IMR-90 (cell line): ENCODE results near the gene FAM171A1. TPM values are rescaled to one million over a fixed set of nuclear protein-coding genes. Genes with fewer than 3 reads are reported as not detected.

Experiments used
- ATAC-seq: fragments of 200-7000 bp; cut with Tn5 transposase; 2 replicates; pipeline ENCODE4 v1.9.1; 2020; ENCODE audit warnings: low read depth, mild to moderate bottlenecking, moderate library complexity
- BruUV-seq: library from RNA; stranded (reverse); fragments of 400-500 nt; replicated peaks from 2 replicates; lab custom pipeline; 2021; lab: Mats Ljungman, UMichigan
- CTCF ChIA-PET: fragments of 300-600 bp; formaldehyde crosslinking; extraction: SDS; loops from one replicate; lab custom pipeline; 2021; ENCODE audit warnings: antibody characterized with exemption; lab: Yijun Ruan, JAX
- POLR2A ChIA-PET: fragments of 300-600 bp; sonication (Branson Sonifier 250); formaldehyde crosslinking; loops from one replicate; lab custom pipeline; 2022; ENCODE audit warnings: antibody characterized with exemption; ENCODE audit not compliant: unreplicated experiment; lab: Charles Lee
- DNase-seq: peaks from one replicate; pipeline ENCODE4 v3.0.0; 2013
- H2AFZ ChIP-seq: replicated peaks from 2 replicates; pipeline ENCODE3; 2013; ENCODE audit warnings: low read length, mild to moderate bottlenecking; ENCODE audit not compliant: poor library complexity
- H2AK5ac ChIP-seq: 2 replicates; pipeline ENCODE4 v1.6.1; 2013; ENCODE audit warnings: low read depth, low read length, inconsistent platforms
- H2AK9ac ChIP-seq: replicated peaks from 2 replicates; pipeline ENCODE3; 2013; ENCODE audit warnings: mild to moderate bottlenecking, low read depth, low read length, moderate library complexity; ENCODE audit not compliant: poor library complexity
- H2BK120ac ChIP-seq: 2 replicates; pipeline ENCODE4 v1.6.1; 2013; ENCODE audit warnings: low read depth, low read length, inconsistent platforms
- H2BK15ac ChIP-seq: 3 replicates; pipeline ENCODE4 v1.6.1; 2013; ENCODE audit warnings: low read depth, low read length, inconsistent platforms
- H2BK20ac ChIP-seq: 2 replicates; pipeline ENCODE4 v1.6.1; 2013; ENCODE audit warnings: low read depth, mild to moderate bottlenecking, inconsistent platforms, low read length, moderate library complexity
- H2BK5ac ChIP-seq: 2 replicates; pipeline ENCODE4 v1.6.1; 2013; ENCODE audit warnings: mild to moderate bottlenecking, low read depth, low read length, inconsistent platforms; ENCODE audit not compliant: poor library complexity, severe bottlenecking
- H3K14ac ChIP-seq: replicated peaks from 2 replicates; pipeline ENCODE4 v1.6.1; 2013; ENCODE audit warnings: low read depth, low read length, inconsistent platforms
- H3K18ac ChIP-seq: 2 replicates; pipeline ENCODE4 v1.6.1; 2013; ENCODE audit warnings: low read depth, low read length, control low read depth
- H3K23ac ChIP-seq: 2 replicates; pipeline ENCODE4 v1.6.1; 2013; ENCODE audit warnings: low read depth, low read length, inconsistent platforms
- H3K27ac ChIP-seq: 2 replicates; pipeline ENCODE4 v1.5.1; 2013; ENCODE audit warnings: mild to moderate bottlenecking, control low read depth, low read length; ENCODE audit not compliant: insufficient read depth
- H3K27me3 ChIP-seq: 2 replicates; pipeline ENCODE4 v1.6.1; 2013; ENCODE audit warnings: low read length; ENCODE audit not compliant: control insufficient read depth, insufficient read depth
- H3K36me3 ChIP-seq: 2 replicates; pipeline ENCODE4 v1.6.1; 2013; ENCODE audit warnings: low read length, mixed read lengths; ENCODE audit not compliant: control insufficient read depth, insufficient read depth
- H3K4ac ChIP-seq: 2 replicates; pipeline ENCODE4 v1.6.1; 2013; ENCODE audit warnings: low read depth, low read length, inconsistent platforms
- H3K4me1 ChIP-seq: 2 replicates; pipeline ENCODE4 v1.6.1; 2013; ENCODE audit warnings: low read length, mixed read lengths; ENCODE audit not compliant: control insufficient read depth, insufficient read depth
- H3K4me2 ChIP-seq: 2 replicates; pipeline ENCODE4 v1.6.1; 2013; ENCODE audit warnings: low read depth, mild to moderate bottlenecking, control low read depth, low read length, moderate library complexity
- H3K4me3 ChIP-seq: 2 replicates; pipeline ENCODE4 v1.5.1; 2013; ENCODE audit warnings: low read depth, mild to moderate bottlenecking, control low read depth, low read length, moderate library complexity; ENCODE audit not compliant: insufficient read depth
- H3K56ac ChIP-seq: 2 replicates; pipeline ENCODE4 v1.6.1; 2013; ENCODE audit warnings: low read length, inconsistent platforms; ENCODE audit not compliant: insufficient read depth; ENCODE audit errors: extremely low read depth
- H3K79me1 ChIP-seq, 2 experiments: 2 replicates each; pipeline ENCODE4 v1.6.1; 2013; ENCODE audit warnings: low read length in 2 of 2, inconsistent platforms in 1 of 2, low read depth in 1 of 2
- H3K9ac ChIP-seq: 2 replicates; pipeline ENCODE4 v1.6.1; 2013; ENCODE audit warnings: low read depth, low read length, control low read depth
- H3K9me1 ChIP-seq: 2 replicates; pipeline ENCODE4 v1.6.1; 2013; ENCODE audit warnings: low read length, inconsistent platforms; ENCODE audit not compliant: insufficient read depth
- H3K9me3 ChIP-seq: 2 replicates; pipeline ENCODE4 v1.6.1; 2013; ENCODE audit warnings: low read length; ENCODE audit not compliant: control insufficient read depth, insufficient read depth
- H4K20me1 ChIP-seq: 2 replicates; pipeline ENCODE4 v1.6.1; 2013; ENCODE audit warnings: low read length, inconsistent platforms; ENCODE audit not compliant: insufficient read depth
- H4K5ac ChIP-seq: 2 replicates; pipeline ENCODE4 v1.6.1; 2013; ENCODE audit warnings: mild to moderate bottlenecking, low read depth, low read length, control low read depth
- H4K8ac ChIP-seq, 2 experiments: 2 replicates each; pipeline ENCODE4 v1.6.1; 2013; ENCODE audit warnings: low read depth in 2 of 2, low read length in 2 of 2, control low read depth in 1 of 2, inconsistent platforms in 1 of 2
- H4K91ac ChIP-seq: 2 replicates; pipeline ENCODE4 v1.6.1; 2013; ENCODE audit warnings: low read depth, low read length, inconsistent platforms; ENCODE audit not compliant: insufficient read depth
- BHLHE40 ChIP-seq: fragments of 150-350 bp; IDR thresholded peaks from 2 replicates; pipeline ENCODE4 v1.6.1; 2016; ENCODE audit warnings: mild to moderate bottlenecking, low read depth, low read length
- CEBPB ChIP-seq: IDR thresholded peaks from 2 replicates; pipeline ENCODE4 v1.6.1; 2012; ENCODE audit warnings: low read depth, low read length, improper control_type of control experiment
- CHD1 ChIP-seq: IDR thresholded peaks from 2 replicates; pipeline ENCODE4 v1.6.1; 2012; ENCODE audit warnings: low read depth, low read length, improper control_type of control experiment
- FOS ChIP-seq: fragments of 150-350 bp; IDR thresholded peaks from 2 replicates; pipeline ENCODE4 v1.6.1; 2016; ENCODE audit warnings: low read depth, low read length
- MAFK ChIP-seq: IDR thresholded peaks from 2 replicates; pipeline ENCODE4 v1.6.1; 2012; ENCODE audit warnings: low read depth, low read length, improper control_type of control experiment
- MAZ ChIP-seq: IDR thresholded peaks from 2 replicates; pipeline ENCODE4 v1.6.1; 2012; ENCODE audit warnings: low read depth, mild to moderate bottlenecking, low read length, improper control_type of control experiment, moderate library complexity, borderline replicate concordance
- MXI1 ChIP-seq: IDR thresholded peaks from 2 replicates; pipeline ENCODE4 v1.6.1; 2012; ENCODE audit warnings: low read depth, mild to moderate bottlenecking, low read length, moderate library complexity, borderline replicate concordance
- NFE2L2 ChIP-seq: fragments of 150-350 bp; IDR thresholded peaks from 2 replicates; pipeline ENCODE4 v1.6.1; 2016; ENCODE audit warnings: low read depth, mild to moderate bottlenecking, low read length
- POLR2A ChIP-seq: IDR thresholded peaks from 2 replicates; pipeline ENCODE4 v1.6.1; 2012; ENCODE audit warnings: mild to moderate bottlenecking, low read depth, low read length
- RAD21 ChIP-seq: IDR thresholded peaks from 2 replicates; pipeline ENCODE4 v1.6.1; 2012; ENCODE audit warnings: low read length, improper control_type of control experiment
- RCOR1 ChIP-seq: IDR thresholded peaks from 2 replicates; pipeline ENCODE4 v1.6.1; 2012; ENCODE audit warnings: mild to moderate bottlenecking, low read length, improper control_type of control experiment; ENCODE audit not compliant: insufficient replicate concordance
- RFX5 ChIP-seq: IDR thresholded peaks from 2 replicates; pipeline ENCODE4 v1.8.0; 2012; ENCODE audit warnings: low read depth, mild to moderate bottlenecking, low read length, moderate library complexity
- SMC3 ChIP-seq: fragments of 150-350 bp; IDR thresholded peaks from 2 replicates; pipeline ENCODE4 v1.6.1; 2016; ENCODE audit warnings: low read depth, mild to moderate bottlenecking, antibody characterized with exemption, low read length, moderate library complexity
- whole genome bisulfite sequencing, 2 experiments: methylation state at CpG; one replicate each; pipeline versions ENCODE4 v1.1.5 to v1.1.7; 2013; ENCODE audit warnings: missing lambda C conversion rate in 2 of 2; ENCODE audit not compliant: insufficient read length in 1 of 2; ENCODE audit errors: extremely low coverage in 2 of 2; 5-methylcytosine and 5-hydroxymethylcytosine counted together
- dilution Hi-C: fragments of 300-500 bp; cut with HindIII; formaldehyde crosslinking; loops from one replicate; pipeline ENCODE4 v1.14.3; 2018; ENCODE audit warnings: low sequenced_read_pairs; ENCODE audit not compliant: unreplicated experiment
- in situ Hi-C: fragments of 300-500 bp; cut with MboI; formaldehyde crosslinking; loops from 3 replicates; pipeline ENCODE4 v1.14.3; 2019; ENCODE audit warnings: low sequenced_read_pairs, inconsistent platforms, mixed read lengths
- intact Hi-C: fragments of 100-400 bp; cut with micrococcal nuclease; formaldehyde crosslinking; loops from 2 replicates; pipeline ENCODE4 v1.10.0; 2022
- polyA plus RNA-seq, 3 experiments: library from polyadenylated mRNA; depleted of rRNA; stranded (reverse); fragments of >200 nt; gene quantifications; 2 replicates each; pipeline ENCODE4 v1.2.3, GENCODE V29; 2012; ENCODE audit warnings: low replicate concordance in 1 of 3
- total RNA-seq: library from RNA; depleted of rRNA; stranded (reverse); fragments of >200 nt; gene quantifications from 2 replicates; pipeline ENCODE4 v1.2.3, GENCODE V29; 2012
- TF ChIP-seq, protein P1 (sequence below): conservative IDR thresholded peaks from 2 replicates; pipeline ENCODE4 v1.5.1; 2012; ENCODE audit warnings: mild to moderate bottlenecking, low read depth, low read length, improper control_type of control experiment
- TF ChIP-seq, protein P2 (sequence below): fragments of 150-350 bp; IDR thresholded peaks from 2 replicates; pipeline ENCODE4 v1.6.1; 2017; ENCODE audit warnings: mild to moderate bottlenecking, antibody characterized with exemption, low read length, low read depth
- TF ChIP-seq, protein P3 (sequence below): fragments of 150-350 bp; IDR thresholded peaks from 2 replicates; pipeline ENCODE4 v1.6.1; 2016; ENCODE audit warnings: low read depth, mild to moderate bottlenecking, low read length, moderate library complexity, borderline replicate concordance

Gene FAM171A1
- total and polyA plus RNA-seq, 2 of the 4 experiments (the other 2 are of a cell fraction): 20.3 to 30.6 TPM

DNA sequence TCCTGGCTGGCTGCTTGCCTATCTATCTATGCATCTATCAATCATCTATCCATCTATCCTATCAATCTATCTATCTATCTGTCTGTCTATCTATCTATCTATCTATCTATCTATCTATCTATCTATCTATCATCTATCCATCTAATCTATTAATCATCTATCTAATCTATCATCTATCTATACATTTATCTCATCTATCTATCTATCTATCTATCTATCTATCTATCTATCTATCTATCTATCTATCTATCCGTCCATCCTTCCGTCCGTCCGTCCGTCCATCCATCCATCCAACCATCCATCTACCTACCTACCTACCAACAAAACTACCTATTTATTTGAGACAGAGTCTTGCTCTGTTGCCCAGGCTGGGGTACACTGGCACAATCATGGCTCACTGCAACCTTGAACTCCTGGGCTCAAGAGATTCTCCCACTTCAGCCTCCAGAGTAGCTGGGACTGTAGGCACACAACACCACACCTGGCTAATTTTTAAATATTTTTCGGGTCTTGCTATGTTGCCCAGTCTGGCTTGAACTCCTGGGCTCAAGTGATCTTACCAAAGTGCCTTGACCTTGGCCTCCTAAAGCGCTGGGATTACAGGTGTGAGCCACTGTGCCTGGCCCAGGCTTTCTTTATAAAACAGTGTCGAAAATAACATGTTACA, 107.3 kb downstream of the FAM171A1 start:
- Histone ChIP-seq H2AK5ac (no peak overlapping the region), H4K5ac (no peak overlapping the region), H2BK120ac (no peak overlapping the region), H2BK20ac (no peak overlapping the region), H3K56ac (no peak overlapping the region), H3K23ac (no peak overlapping the region), H4K20me1 (no peaks in the 10 kb centered on the region; the same call in 1 of the 2 replicates), H2BK5ac (no peak overlapping the region), H3K9me1 (no peaks in the 10 kb centered on the region; the same call in 1 of the 2 replicates), H2AK9ac (no peak overlapping the region), H3K4me3 (no peak overlapping the region), H3K18ac (no peak overlapping the region), H3K79me1 (peaks cover 0 to 4% of the 10 kb centered on the region in 2 experiments; a peak in 3 of 4 replicates), H3K27ac (no peak overlapping the region), H3K14ac (no peak overlapping the region), H3K9ac (no peak overlapping the region), H2AFZ (no peak overlapping the region), H4K8ac (no peak overlapping the region), H2BK15ac (no peak overlapping the region), H3K4me2 (no peak overlapping the region), H4K91ac (no peak overlapping the region), H3K27me3 (no peaks in the 10 kb centered on the region), H3K4ac (no peak overlapping the region), H3K9me3 (no peaks in the 10 kb centered on the region), H3K36me3 (no peaks in the 10 kb centered on the region), H3K4me1 (no peaks in the 10 kb centered on the region)
- no peak for TF ChIP-seq RFX5
- no peak for TF ChIP-seq SMC3
- TF ChIP-seq MXI1: no peak
- no peak for TF ChIP-seq RCOR1
- TF ChIP-seq CEBPB: no peak
- TF ChIP-seq, protein P1, sequence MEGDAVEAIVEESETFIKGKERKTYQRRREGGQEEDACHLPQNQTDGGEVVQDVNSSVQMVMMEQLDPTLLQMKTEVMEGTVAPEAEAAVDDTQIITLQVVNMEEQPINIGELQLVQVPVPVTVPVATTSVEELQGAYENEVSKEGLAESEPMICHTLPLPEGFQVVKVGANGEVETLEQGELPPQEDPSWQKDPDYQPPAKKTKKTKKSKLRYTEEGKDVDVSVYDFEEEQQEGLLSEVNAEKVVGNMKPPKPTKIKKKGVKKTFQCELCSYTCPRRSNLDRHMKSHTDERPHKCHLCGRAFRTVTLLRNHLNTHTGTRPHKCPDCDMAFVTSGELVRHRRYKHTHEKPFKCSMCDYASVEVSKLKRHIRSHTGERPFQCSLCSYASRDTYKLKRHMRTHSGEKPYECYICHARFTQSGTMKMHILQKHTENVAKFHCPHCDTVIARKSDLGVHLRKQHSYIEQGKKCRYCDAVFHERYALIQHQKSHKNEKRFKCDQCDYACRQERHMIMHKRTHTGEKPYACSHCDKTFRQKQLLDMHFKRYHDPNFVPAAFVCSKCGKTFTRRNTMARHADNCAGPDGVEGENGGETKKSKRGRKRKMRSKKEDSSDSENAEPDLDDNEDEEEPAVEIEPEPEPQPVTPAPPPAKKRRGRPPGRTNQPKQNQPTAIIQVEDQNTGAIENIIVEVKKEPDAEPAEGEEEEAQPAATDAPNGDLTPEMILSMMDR: no peak
- no peak for TF ChIP-seq MAZ
- TF ChIP-seq RAD21: no peak
- no peak for TF ChIP-seq POLR2A
- TF ChIP-seq NFE2L2: no peak
- no peak for TF ChIP-seq BHLHE40
- TF ChIP-seq, protein P2, sequence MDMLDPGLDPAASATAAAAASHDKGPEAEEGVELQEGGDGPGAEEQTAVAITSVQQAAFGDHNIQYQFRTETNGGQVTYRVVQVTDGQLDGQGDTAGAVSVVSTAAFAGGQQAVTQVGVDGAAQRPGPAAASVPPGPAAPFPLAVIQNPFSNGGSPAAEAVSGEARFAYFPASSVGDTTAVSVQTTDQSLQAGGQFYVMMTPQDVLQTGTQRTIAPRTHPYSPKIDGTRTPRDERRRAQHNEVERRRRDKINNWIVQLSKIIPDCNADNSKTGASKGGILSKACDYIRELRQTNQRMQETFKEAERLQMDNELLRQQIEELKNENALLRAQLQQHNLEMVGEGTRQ: no peak
- TF ChIP-seq, protein P3, sequence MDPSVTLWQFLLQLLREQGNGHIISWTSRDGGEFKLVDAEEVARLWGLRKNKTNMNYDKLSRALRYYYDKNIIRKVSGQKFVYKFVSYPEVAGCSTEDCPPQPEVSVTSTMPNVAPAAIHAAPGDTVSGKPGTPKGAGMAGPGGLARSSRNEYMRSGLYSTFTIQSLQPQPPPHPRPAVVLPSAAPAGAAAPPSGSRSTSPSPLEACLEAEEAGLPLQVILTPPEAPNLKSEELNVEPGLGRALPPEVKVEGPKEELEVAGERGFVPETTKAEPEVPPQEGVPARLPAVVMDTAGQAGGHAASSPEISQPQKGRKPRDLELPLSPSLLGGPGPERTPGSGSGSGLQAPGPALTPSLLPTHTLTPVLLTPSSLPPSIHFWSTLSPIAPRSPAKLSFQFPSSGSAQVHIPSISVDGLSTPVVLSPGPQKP: no peak
- TF ChIP-seq MAFK: no peak
- TF ChIP-seq CHD1: no peak
- TF ChIP-seq FOS: no peak
- dilution Hi-C loops: no loop called here
- WGBS, 2 experiments: 100% methylated on average over 5 to 7 of the region's 8 CpGs
- in situ Hi-C loops: no loop called here
- CTCF ChIA-PET: interaction anchor here (1.2 kb wide), 1 partner anchor 16 kb away, joined by 3 read pairs; no protein-coding TSS in a partner anchor
- BruUV-seq: no TSS peak
- ATAC-seq (no peak), DNase-seq (no peak)
- intact Hi-C loops: no loop called here
- POLR2A ChIA-PET: no interaction called here
